DOHH2 (cell line): ENCODE results near the gene TEX52.

Experiments used
- CTCF ChIP-seq: fragments of 200-600 bp; sonication (generic); IDR thresholded peaks from one replicate; pipeline ENCODE4 v1.5.1; 2014; ENCODE audit warnings: antibody characterized with exemption, mild to moderate bottlenecking, low read depth, low read length; ENCODE audit not compliant: poor library complexity, severe bottlenecking
- EZH2phosphoT487 ChIP-seq: fragments of 200-600 bp; sonication (generic); IDR thresholded peaks from 2 replicates; pipeline ENCODE4 v1.6.1; 2017; ENCODE audit warnings: borderline replicate concordance, mild to moderate bottlenecking, antibody characterized with exemption, low read length, moderate library complexity, mixed read lengths

GRCh38 chr12:2879853-2880252, 23.0 kb upstream of the TEX52 start:
- TF ChIP-seq CTCF (no peak), EZH2phosphoT487 (no peak)
